Measurements from ENCODE around the gene TNFRSF12A. TPM values are rescaled to one million over a fixed set of nuclear protein-coding genes. Genes with fewer than 3 reads are reported as not detected.

TNFRSF12A gene
- total RNA-seq, 4 donors from 2014 or later: 11.7 to 60.0 (median 23.6) TPM

DNA sequence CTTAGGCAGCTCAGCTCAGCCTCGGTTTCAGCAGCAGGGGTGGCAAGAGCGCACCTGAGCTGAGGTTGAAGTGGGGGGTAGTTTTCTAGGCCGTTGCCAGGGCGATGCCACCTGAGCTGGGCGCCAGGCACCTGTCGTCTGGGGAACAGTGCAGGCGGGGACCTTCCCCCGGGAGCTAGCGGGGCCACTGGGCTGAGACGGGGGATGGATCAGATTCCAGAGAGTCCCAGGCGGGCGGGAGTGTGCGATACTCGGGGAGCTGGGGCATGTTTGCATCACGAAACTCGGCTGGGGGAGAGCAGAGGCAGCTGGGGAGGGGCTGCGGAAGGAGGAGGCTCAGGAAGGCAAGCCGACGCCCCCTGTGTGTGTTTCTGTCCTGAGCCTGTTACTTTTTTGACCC, 7.9 kb upstream of the TNFRSF12A start:
- no peak for DNase-seq (ENCODE audit: low spot score in 2 of 2)
- H3K4me3 ChIP-seq (ENCODE audit: low read depth, poor library complexity, severe bottlenecking): no peak overlapping the region
- 10 to 11% methylated on average over 19 of the region's 19 CpGs for WGBS, 2 donors
- TF ChIP-seq, protein P1, sequence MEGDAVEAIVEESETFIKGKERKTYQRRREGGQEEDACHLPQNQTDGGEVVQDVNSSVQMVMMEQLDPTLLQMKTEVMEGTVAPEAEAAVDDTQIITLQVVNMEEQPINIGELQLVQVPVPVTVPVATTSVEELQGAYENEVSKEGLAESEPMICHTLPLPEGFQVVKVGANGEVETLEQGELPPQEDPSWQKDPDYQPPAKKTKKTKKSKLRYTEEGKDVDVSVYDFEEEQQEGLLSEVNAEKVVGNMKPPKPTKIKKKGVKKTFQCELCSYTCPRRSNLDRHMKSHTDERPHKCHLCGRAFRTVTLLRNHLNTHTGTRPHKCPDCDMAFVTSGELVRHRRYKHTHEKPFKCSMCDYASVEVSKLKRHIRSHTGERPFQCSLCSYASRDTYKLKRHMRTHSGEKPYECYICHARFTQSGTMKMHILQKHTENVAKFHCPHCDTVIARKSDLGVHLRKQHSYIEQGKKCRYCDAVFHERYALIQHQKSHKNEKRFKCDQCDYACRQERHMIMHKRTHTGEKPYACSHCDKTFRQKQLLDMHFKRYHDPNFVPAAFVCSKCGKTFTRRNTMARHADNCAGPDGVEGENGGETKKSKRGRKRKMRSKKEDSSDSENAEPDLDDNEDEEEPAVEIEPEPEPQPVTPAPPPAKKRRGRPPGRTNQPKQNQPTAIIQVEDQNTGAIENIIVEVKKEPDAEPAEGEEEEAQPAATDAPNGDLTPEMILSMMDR (IDR thresholded peaks at IDR 0.05): no peak
- TF ChIP-seq POLR2A (IDR thresholded peaks at IDR 0.05): no peak
- intact Hi-C loops (cut with DNase I; ENCODE audit: low total_unique reads): no loop called here

DNA sequence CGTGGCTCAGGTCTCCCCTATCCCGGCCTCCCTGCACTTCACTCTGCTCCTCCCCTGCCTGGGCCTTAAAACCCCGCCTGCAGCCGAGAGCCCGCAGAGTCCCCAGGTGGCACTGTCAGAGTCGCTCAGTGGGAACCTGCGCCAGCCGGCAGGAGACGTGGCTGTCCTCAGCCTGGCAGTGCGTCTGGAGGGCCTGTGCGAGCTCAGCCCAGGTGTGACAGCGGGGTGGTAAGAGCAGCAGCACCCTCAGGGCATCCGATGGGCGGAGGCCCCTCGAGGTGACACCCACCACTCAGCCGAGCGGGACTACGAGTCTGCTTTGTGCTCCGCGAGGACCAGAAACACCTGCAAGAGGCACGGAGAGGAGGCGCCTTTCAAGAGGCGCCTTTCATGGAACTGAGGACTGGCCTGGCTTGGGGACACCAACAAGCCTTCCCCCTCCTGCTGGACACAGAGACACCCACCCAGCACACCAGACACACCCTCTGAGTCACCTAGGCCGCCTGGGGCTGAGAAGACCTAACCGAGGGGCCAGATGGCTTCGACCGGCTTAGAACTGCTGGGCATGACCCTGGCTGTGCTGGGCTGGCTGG, 7.2 kb upstream of the TNFRSF12A start, which contains the start of gene CLDN9:
Gene CLDN9, plus strand, starts transcription at position 96 of the 593 bp plus-strand sequence. Its CDS starts 440 bp downstream, at position 536.
- no peak for TF ChIP-seq POLR2A (IDR thresholded peaks at IDR 0.05)
- TF ChIP-seq, protein P1 (IDR thresholded peaks at IDR 0.05): no peak
- no peak for DNase-seq (ENCODE audit: low spot score in 2 of 2)
- intact Hi-C loops (cut with DNase I; ENCODE audit: low total_unique reads): no loop called here
- no peak within 1 kb of the TSS for H3K4me3 ChIP-seq (ENCODE audit: low read depth, poor library complexity, severe bottlenecking)
- 22 to 33% methylated on average over 22 to 26 of the region's 27 CpGs for WGBS, 2 donors

DNA sequence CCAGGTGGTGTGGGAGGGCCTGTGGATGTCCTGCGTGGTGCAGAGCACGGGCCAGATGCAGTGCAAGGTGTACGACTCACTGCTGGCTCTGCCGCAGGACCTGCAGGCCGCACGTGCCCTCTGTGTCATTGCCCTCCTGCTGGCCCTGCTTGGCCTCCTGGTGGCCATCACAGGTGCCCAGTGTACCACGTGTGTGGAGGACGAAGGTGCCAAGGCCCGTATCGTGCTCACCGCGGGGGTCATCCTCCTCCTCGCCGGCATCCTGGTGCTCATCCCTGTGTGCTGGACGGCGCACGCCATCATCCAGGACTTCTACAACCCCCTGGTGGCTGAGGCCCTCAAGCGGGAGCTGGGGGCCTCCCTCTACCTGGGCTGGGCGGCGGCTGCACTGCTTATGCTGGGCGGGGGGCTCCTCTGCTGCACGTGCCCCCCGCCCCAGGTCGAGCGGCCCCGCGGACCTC, 6.6 kb upstream of the TNFRSF12A start:
- intact Hi-C loops (cut with DNase I; ENCODE audit: low total_unique reads): no loop called here
- H3K4me3 ChIP-seq (ENCODE audit: low read depth, poor library complexity, severe bottlenecking): no peak overlapping the region
- DNase-seq (ENCODE audit: low spot score in 2 of 2): no peak
- WGBS, 2 donors: 36 to 64% methylated on average over 20 to 25 of the region's 27 CpGs
- TF ChIP-seq, protein P1 (IDR thresholded peaks at IDR 0.05): no peak
- no peak for TF ChIP-seq POLR2A (IDR thresholded peaks at IDR 0.05)

DNA sequence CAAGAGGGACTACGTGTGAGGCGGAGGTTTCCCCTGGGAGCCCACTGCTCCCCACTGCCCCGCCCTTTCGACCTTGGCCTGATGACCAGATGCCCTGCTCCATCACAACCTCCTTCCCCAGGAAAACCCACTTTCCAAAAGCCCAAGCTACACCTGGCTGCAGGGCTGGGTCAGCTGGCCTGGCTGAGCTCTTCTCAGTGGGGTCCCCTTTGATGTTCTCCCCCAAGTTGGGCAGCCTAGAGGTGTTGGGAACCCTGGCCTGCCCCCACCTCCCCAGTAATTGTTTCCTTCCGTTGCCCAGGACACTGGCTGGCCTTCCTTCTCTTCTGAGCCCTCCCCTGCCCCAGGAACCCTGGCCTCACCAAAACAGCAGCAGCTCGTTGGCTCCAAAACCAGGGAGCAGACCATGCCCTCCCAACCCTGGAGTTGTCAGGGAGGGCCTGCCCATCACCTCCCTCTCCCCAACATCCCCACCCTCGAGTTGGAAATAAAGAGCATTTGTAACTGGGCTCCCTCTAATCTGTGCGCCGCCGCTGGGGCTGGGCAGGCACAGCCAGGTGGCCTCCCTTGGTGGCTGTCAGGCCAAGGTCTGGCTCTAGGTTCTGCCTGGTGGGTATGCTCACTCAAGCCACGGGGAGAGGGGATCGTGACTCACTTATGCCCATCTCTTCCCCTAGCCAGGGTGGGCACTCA, 6.0 kb upstream of the TNFRSF12A start:
- intact Hi-C loops (cut with DNase I; ENCODE audit: low total_unique reads): no loop called here
- no peak for TF ChIP-seq POLR2A (IDR thresholded peaks at IDR 0.05)
- TF ChIP-seq, protein P1 (IDR thresholded peaks at IDR 0.05): no peak
- no peak for DNase-seq (ENCODE audit: low spot score in 2 of 2)
- no peak overlapping the region for H3K4me3 ChIP-seq (ENCODE audit: low read depth, poor library complexity, severe bottlenecking)
- WGBS, 2 donors: 63 to 71% methylated on average over 12 of the region's 12 CpGs

DNA sequence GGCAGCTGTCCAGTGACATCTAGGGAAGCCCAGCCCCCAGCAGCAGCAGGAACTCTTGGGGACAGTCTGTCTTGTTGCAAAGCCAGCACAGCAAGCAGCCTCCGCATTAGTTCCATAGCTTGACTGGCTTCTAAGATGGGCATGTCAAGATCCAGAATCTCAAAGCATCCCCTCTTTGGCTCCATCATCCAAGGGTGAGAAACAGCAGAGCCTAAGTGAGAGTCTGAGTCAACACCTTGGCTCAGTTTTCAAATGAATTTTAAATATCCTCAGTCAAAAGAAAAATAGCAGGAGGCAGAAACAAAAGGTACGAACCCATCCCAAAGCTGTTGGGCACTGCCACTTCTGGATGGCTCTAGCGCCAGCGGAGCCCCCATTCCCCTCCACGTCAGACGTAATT, 5.2 kb upstream of the TNFRSF12A start:
- no peak for DNase-seq (ENCODE audit: low spot score in 2 of 2)
- no peak overlapping the region for H3K4me3 ChIP-seq (ENCODE audit: low read depth, poor library complexity, severe bottlenecking)
- intact Hi-C loops (cut with DNase I; ENCODE audit: low total_unique reads): no loop called here
- 85 to 89% methylated on average over 6 of the region's 6 CpGs for WGBS, 2 donors
- TF ChIP-seq, protein P1 (IDR thresholded peaks at IDR 0.05): no peak
- no peak for TF ChIP-seq POLR2A (IDR thresholded peaks at IDR 0.05)
